ENCODE results near the gene TSSK2.

DNA sequence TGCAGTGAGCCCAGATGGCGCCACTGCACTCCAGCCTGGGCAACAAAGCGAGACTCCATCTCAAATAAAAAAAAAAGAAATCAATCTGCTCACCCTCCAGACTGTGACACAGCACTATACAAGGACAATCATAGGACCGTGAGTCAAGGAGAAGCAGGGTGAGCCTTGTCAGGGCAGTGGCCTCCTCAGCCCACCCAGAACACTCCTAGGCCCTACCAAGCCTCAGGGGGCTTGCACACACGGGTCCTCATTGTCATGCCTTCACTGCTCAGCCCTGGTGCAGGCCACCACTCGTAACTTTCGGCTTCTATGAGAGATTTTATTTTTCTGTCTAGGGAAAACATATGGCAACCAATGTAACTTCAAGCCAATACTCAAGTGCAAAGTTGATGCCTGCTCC, 44.7 kb upstream of the TSSK2 start:
- TF ChIP-seq CTCF (conservative IDR thresholded peaks at IDR 0.05; ENCODE audit: low read length) (0 out of 2 replicates have a peak, but pooled peaks have one; percentile 21), EZH2phosphoT487 (IDR thresholded peaks at IDR 0.05; ENCODE audit: borderline replicate concordance, low read depth, low read length) (no peak)
